Astrocyte (in vitro differentiated cells and primary cell): ENCODE measurements around the gene SRMS. TPM values are rescaled to one million over a fixed set of nuclear protein-coding genes. Genes with fewer than 3 reads are reported as not detected.

Source experiments
- total RNA-seq: library from RNA; stranded (reverse); gene quantifications from 2 replicates; pipeline ENCODE4 v1.2.1, GENCODE V29; 2021

The SRMS gene
- total RNA-seq, 1 donor from 2014 or later: 0.14 TPM

Other genes with a start within 250 kb of the SRMS start
- gene CHRNA4, start 186.4 kb downstream of the SRMS start, total RNA-seq: 0.82 and 1.8 TPM in 2 replicates
- 11.5 and 11.9 TPM in 2 replicates for gene KCNQ2, start 75.1 kb downstream of the SRMS start, total RNA-seq
- 31.8 and 37.6 TPM in 2 replicates for gene EEF1A2, start 48.7 kb downstream of the SRMS start, total RNA-seq
- 251 and 268 TPM in 2 replicates for gene PPDPF, start 27.0 kb downstream of the SRMS start, total RNA-seq
- gene PTK6, start 10.4 kb downstream of the SRMS start, total RNA-seq: 0.18 TPM in 1 of 2 replicates, not detected in the other
- 0.19 and 0.20 TPM in 2 replicates for gene FNDC11, start 6.4 kb upstream of the SRMS start, total RNA-seq
- 188 and 200 TPM in 2 replicates for gene HELZ2, start 26.5 kb upstream of the SRMS start, total RNA-seq
- 10.7 and 11.7 TPM in 2 replicates for gene GMEB2, start 79.4 kb upstream of the SRMS start, total RNA-seq
- 29.2 and 30.7 TPM in 2 replicates for gene STMN3, start 105.7 kb upstream of the SRMS start, total RNA-seq
- gene RTEL1, start 110.6 kb upstream of the SRMS start, total RNA-seq: 15.5 and 15.6 TPM in 2 replicates
- 2.0 and 2.8 TPM in 2 replicates for gene TNFRSF6B, start 148.9 kb upstream of the SRMS start, total RNA-seq
- 30.0 and 32.5 TPM in 2 replicates for gene ARFRP1, start 160.2 kb upstream of the SRMS start, total RNA-seq
- gene ZGPAT, start 160.3 kb upstream of the SRMS start, total RNA-seq: 24.8 and 25.5 TPM in 2 replicates
- 7.6 TPM in 2 replicates for gene LIME1, start 188.9 kb upstream of the SRMS start, total RNA-seq
- gene SLC2A4RG, start 192.0 kb upstream of the SRMS start, total RNA-seq: 65.6 and 68.3 TPM in 2 replicates